Measurements from ENCODE around the gene MMD.
"Not testable (repeated sequence)": the region's sequence is repeated elsewhere in the genome, so short reads cannot be mapped to it uniquely, and the experiment has no call there.

The MMD gene

GRCh38 chr17:55391764-55392467 lies 29.7 kb downstream of the MMD start:
- DNase-seq (ENCODE audit: low read depth in 2 of 2) = no peak

GRCh38 chr17:55391244-55391757 lies 30.3 kb downstream of the MMD start:
- no peak for DNase-seq (ENCODE audit: low read depth in 2 of 2)

GRCh38 chr17:55390364-55390977 lies 31.2 kb downstream of the MMD start:
- DNase-seq (ENCODE audit: low read depth in 2 of 2) = no peak

- DNase-seq (ENCODE audit: low read depth in 2 of 2) = not testable (repeated sequence)
Observed at GRCh38 chr17:55389715-55390114, 31.9 kb downstream of the MMD start.

- DNase-seq (ENCODE audit: low read depth in 2 of 2) = no peak
Observed at GRCh38 chr17:55388842-55389241, 32.8 kb downstream of the MMD start.

DNA sequence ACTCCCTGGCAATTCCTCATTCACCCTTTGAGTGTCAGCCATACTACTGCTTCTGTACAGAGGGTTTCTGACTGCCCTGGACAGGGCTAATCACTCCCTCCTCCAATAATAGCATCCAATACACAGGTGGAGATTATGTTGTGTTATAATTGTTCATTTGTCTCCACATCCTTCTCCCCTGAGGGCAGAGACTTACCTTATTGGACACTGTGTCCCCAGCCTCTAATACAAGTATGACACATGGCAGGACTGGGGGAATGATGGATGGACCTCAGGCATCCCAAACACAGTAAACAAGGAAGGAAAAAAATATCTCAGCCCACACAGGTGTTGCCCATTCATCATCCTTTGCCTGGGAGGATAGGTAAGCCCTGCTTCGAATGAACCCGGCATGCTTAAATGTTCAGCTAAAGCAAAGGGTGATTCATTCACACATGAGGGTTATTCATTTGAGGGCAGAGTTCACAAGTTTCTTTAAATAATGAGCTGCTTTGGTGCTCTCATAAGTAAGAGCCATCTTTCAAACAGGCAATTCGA lies 34.8 kb downstream of the MMD start:
- DNase-seq (ENCODE audit: low read depth in 2 of 2) = no peak

- no peak for DNase-seq (ENCODE audit: low read depth in 2 of 2)
Observed at GRCh38 chr17:55384643-55385232, 36.9 kb downstream of the MMD start.

GRCh38 chr17:55383771-55384642 lies 37.6 kb downstream of the MMD start:
- no peak for DNase-seq (ENCODE audit: low read depth in 2 of 2)

- DNase-seq (ENCODE audit: low read depth in 2 of 2) = no peak
Observed at GRCh38 chr17:55381017-55381770, 40.4 kb downstream of the MMD start.

GRCh38 chr17:55377671-55378275 lies 43.9 kb downstream of the MMD start:
- no peak for DNase-seq (ENCODE audit: low read depth in 2 of 2)

- no peak for DNase-seq (ENCODE audit: low read depth in 2 of 2)
Observed at GRCh38 chr17:55368706-55369105, 52.9 kb downstream of the MMD start.

DNA sequence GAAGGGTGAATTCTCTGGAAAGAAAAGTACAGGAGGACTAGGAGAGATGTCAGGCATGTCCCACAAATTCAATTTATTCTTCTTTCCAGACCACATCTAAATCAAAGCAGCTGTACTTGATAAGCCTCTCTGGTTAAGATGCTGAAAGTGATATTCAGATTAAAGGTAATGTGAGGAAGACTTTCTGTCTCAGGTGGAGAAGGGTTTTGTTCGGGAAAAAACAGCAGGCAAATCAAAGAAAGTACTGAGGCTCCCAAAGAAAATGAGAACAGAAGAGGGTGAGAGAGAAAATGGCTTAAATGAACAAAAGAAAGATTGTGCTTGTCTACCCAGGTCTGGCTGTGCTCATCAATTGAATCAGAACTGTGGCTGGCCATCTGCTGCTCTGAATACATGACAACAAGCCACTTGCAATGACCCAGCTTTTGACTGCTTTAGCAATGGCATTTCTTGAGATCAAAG lies 55.6 kb downstream of the MMD start:
- DNase-seq (ENCODE audit: low read depth in 2 of 2) = no peak

DNA sequence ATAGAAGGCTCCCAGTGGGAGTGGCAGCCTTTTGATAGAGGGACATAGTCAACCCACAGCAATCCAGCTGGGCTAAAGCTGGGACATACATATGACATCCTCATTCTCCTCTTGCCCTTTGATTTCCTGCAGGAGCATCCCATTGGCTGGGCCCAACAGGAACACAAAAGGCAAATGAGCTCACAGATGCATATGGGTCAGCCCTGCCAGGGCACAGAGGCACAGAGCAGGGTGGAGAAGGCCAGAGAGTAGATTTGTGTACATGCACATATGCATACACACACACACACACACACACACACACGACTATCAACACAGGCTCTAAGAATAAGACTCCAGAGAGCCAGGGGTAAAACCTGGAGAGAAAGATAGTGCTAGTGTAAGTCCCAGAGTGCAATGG lies 58.6 kb downstream of the MMD start:
- no peak for DNase-seq (ENCODE audit: low read depth in 2 of 2)

DNA sequence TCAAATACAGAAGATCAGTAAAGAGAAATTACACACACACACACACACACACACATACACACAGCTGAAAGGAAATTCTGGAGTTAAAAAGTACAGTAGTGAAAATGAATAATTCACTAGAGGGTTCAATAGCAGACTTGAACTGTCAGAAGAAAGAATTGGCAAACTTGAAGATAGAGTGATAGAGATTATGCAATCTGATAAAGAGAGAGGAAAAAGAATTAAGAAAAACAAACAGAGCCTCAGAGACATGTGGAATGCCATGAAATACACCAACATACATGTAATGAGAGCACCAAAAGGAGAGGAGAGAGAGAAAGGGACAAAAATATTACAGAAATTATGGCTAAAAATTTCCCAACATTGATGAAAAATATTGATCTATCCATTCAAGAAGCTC lies 60.7 kb downstream of the MMD start:
- DNase-seq (ENCODE audit: low read depth in 2 of 2) = no peak

- peak; percentile 38 to 43 for DNase-seq (ENCODE audit: low read depth in 2 of 2)
Observed at GRCh38 chr17:55356434-55357328, 65.0 kb downstream of the MMD start.

GRCh38 chr17:55354941-55355340 lies 66.7 kb downstream of the MMD start:
- no peak for DNase-seq (ENCODE audit: low read depth in 2 of 2)

DNA sequence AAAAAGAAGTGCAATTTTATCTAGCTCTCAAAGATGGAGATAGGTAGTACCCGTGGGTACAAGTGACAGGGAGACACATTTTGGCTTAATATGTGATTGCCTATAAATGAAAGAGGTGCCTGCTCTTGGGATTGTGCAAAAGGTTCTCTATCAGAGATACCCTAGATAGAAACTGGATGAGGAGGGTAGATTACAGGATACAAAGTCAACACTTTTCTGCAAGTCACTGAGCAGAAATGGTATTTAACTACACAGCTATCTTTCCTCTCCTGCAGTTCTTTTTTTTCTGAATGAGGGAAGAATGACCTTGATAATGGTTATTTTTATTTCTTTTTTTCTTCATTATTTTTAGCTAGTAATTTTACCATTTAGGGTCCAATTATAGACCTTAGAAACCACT lies 67.6 kb downstream of the MMD start:
- DNase-seq (ENCODE audit: low read depth in 2 of 2) = no peak

DNA sequence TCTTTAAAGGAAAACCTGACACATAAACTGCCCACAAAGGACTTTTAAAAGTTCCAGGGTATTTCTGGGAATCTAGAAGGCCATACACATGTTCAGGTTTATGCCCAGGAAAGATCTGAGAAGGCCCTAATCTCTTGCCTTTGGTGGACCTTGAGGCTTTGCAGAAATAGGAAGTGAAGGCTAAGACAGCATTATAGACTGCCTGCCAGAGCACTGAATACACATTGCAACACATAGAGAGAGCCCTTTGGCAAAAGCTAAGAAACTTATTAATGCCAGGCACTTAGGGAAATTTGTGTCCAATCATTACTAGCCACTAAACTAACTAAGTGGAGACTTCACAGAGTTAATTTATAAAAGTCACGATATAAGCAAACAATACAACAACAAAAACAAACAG lies 70.4 kb downstream of the MMD start:
- no peak for DNase-seq (ENCODE audit: low read depth in 2 of 2)

GRCh38 chr17:55350825-55351205 lies 70.8 kb downstream of the MMD start:
- no peak for DNase-seq (ENCODE audit: low read depth in 2 of 2)

Measured in stimulated activated CD8-positive, alpha-beta memory T cell treated with anti-CD3 and anti-CD28 coated beads, Interleukin-15, amount 100 ng/mL, for 48 hours (primary cell).